ENCODE measurements around the gene WDFY2. TPM values are rescaled to one million over a fixed set of nuclear protein-coding genes. Genes with fewer than 3 reads are reported as not detected.

Gene WDFY2
- total and polyA plus RNA-seq, 4 donors: 2.5 to 24.4 (median 11.2) TPM

GRCh38 chr13:51668580-51669195, 84.4 kb downstream of the WDFY2 start:
- DNase-seq: no peak
- Histone ChIP-seq H3K9me3 (ENCODE audit: control insufficient read depth, low read length) (no peaks in the 10 kb centered on the region), H3K27me3 (ENCODE audit: control insufficient read depth in 1 of 2, insufficient read depth in 2 of 2, low read length in 1 of 2) (no peaks in the 10 kb centered on the region), H3K27ac (ENCODE audit: low read depth in 1 of 2, low read length in 2 of 2) (no peak overlapping the region), H3K4me3 (ENCODE audit: low read length in 2 of 2) (no peak overlapping the region), H3K36me3 (ENCODE audit: control insufficient read depth in 1 of 2, insufficient read depth in 2 of 2, low read length in 1 of 2) (no peaks in the 10 kb centered on the region), H3K4me1 (ENCODE audit: control insufficient read depth in 1 of 2, insufficient read depth in 2 of 2, low read length in 2 of 2) (peaks cover 4 to 7% of the 10 kb centered on the region in 2 donors)
- intact Hi-C loops (cut with DNase I): no loop called here
- 34 to 38% methylated on average over 6 of the region's 6 CpGs for WGBS, 2 donors
- ATAC-seq (ENCODE audit: low FRiP score): no peak

DNA sequence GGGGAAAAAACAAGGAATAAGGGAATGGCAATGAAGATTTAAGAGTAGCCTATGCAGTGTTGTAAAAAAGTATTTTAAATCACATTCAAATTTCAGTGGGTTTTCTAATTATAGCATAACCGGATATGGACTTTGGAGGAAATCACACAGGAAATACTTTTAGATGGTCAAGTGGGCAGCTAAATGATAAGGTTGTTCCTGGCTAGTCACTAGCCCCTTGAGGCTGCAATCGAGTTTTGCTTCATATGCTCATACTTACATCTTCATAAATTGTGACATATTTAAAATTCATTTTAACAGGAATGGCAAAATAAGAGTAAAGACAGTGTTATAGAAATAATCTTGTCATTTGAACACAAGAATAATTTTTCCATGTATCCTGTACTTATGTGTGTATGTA, 88.9 kb downstream of the WDFY2 start:
- Histone ChIP-seq H3K27me3 (ENCODE audit: control insufficient read depth in 1 of 2, insufficient read depth in 2 of 2, low read length in 1 of 2) (no peaks in the 10 kb centered on the region), H3K27ac (ENCODE audit: low read depth in 1 of 2, low read length in 2 of 2) (no peak overlapping the region), H3K4me1 (ENCODE audit: control insufficient read depth in 1 of 2, insufficient read depth in 2 of 2, low read length in 2 of 2) (peaks cover 3 to 5% of the 10 kb centered on the region in 2 donors), H3K9me3 (ENCODE audit: control insufficient read depth, low read length) (no peaks in the 10 kb centered on the region), H3K4me3 (ENCODE audit: low read length in 2 of 2) (no peak overlapping the region), H3K36me3 (ENCODE audit: control insufficient read depth in 1 of 2, insufficient read depth in 2 of 2, low read length in 1 of 2) (no peaks in the 10 kb centered on the region)
- 2% methylated on average over 2 of the region's 2 CpGs for WGBS, 2 donors
- intact Hi-C loops (cut with DNase I): loop anchor here (10.0 kb wide), 1 partner anchor 52 kb away; no protein-coding TSS in a partner anchor
- DNase-seq: no peak
- no peak for ATAC-seq (ENCODE audit: low FRiP score)

GRCh38 chr13:51674276-51674675, 90.0 kb downstream of the WDFY2 start:
- intact Hi-C loops (cut with DNase I): loop anchor here (10.0 kb wide), 1 partner anchor 51 kb away; no protein-coding TSS in a partner anchor
- no peak for DNase-seq
- Histone ChIP-seq H3K4me1 (ENCODE audit: control insufficient read depth in 1 of 2, insufficient read depth in 2 of 2, low read length in 2 of 2) (peaks cover 3 to 4% of the 10 kb centered on the region in 2 donors), H3K27me3 (ENCODE audit: control insufficient read depth in 1 of 2, insufficient read depth in 2 of 2, low read length in 1 of 2) (no peaks in the 10 kb centered on the region), H3K36me3 (ENCODE audit: control insufficient read depth in 1 of 2, insufficient read depth in 2 of 2, low read length in 1 of 2) (no peaks in the 10 kb centered on the region), H3K4me3 (ENCODE audit: low read length in 2 of 2) (no peak overlapping the region), H3K9me3 (ENCODE audit: control insufficient read depth, low read length) (no peaks in the 10 kb centered on the region), H3K27ac (ENCODE audit: low read depth in 1 of 2, low read length in 2 of 2) (no peak overlapping the region)
- no peak for ATAC-seq (ENCODE audit: low FRiP score)
- 83 to 87% methylated on average over 5 of the region's 5 CpGs for WGBS, 2 donors

DNA sequence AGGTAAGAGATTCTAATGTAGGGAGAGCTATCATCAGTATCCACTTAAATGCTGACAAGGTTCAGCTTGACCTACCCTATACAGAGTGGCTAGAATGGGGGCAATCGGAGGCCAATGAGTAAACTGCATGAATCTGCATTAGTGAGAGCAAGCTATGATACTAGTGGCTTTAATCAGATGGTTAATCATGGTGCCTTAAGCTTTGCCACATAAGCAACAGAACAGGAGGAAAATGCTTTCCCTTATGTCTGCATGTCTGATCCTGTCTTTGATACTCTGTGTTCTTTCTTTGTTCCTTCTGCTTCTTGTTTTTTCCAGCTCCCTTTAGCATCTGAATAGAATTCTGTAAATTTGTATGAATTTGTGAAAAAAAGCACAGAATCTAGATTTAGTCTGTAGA, 91.1 kb downstream of the WDFY2 start:
- Histone ChIP-seq H3K4me1 (ENCODE audit: control insufficient read depth in 1 of 2, insufficient read depth in 2 of 2, low read length in 2 of 2) (peaks cover 2 to 3% of the 10 kb centered on the region in 2 donors), H3K36me3 (ENCODE audit: control insufficient read depth in 1 of 2, insufficient read depth in 2 of 2, low read length in 1 of 2) (no peaks in the 10 kb centered on the region), H3K4me3 (ENCODE audit: low read length in 2 of 2) (no peak overlapping the region), H3K9me3 (ENCODE audit: control insufficient read depth, low read length) (no peaks in the 10 kb centered on the region), H3K27ac (ENCODE audit: low read depth in 1 of 2, low read length in 2 of 2) (no peak overlapping the region), H3K27me3 (ENCODE audit: control insufficient read depth in 1 of 2, insufficient read depth in 2 of 2, low read length in 1 of 2) (no peaks in the 10 kb centered on the region)
- 91 to 96% methylated on average over 1 of the region's 1 CpG for WGBS, 2 donors
- intact Hi-C loops (cut with DNase I): loop anchor here (10.0 kb wide), 1 partner anchor 49 kb away; no protein-coding TSS in a partner anchor
- ATAC-seq (ENCODE audit: low FRiP score) (no peak), DNase-seq (no peak)

DNA sequence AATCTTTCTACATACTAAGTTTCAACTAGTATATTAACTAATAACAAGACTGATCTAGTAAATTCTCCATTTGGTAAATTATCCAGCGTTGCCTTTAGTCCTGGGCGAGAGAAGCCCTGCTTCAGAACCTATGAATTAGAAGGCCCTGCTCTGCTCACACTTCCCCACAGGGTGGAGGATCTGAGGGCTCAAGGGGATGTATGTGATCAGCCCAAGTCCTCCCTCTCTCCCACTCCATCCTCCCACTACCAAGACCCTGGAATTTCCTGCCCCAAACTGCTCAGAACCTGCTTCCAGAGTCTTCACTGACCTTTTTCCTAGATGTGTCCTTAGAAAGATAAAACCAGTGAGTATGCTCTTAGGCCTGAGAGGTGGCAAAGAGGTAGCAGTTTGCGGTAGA, 91.6 kb downstream of the WDFY2 start:
- no peaks in the 10 kb centered on the region for H3K36me3 ChIP-seq (ENCODE audit: control insufficient read depth in 1 of 2, insufficient read depth in 2 of 2, low read length in 1 of 2)
- intact Hi-C loops (cut with DNase I): loop anchor here (10.0 kb wide), 1 partner anchor 49 kb away; no protein-coding TSS in a partner anchor
- H3K9me3 ChIP-seq (ENCODE audit: control insufficient read depth, low read length): no peaks in the 10 kb centered on the region
- WGBS, 2 donors: 97 to 100% methylated on average over 3 of the region's 3 CpGs
- no peaks in the 10 kb centered on the region for H3K27me3 ChIP-seq (ENCODE audit: control insufficient read depth in 1 of 2, insufficient read depth in 2 of 2, low read length in 1 of 2)
- ATAC-seq (ENCODE audit: low FRiP score) (no peak), DNase-seq (no peak)
- no peak overlapping the region for H3K27ac ChIP-seq (ENCODE audit: low read depth in 1 of 2, low read length in 2 of 2)
- H3K4me1 ChIP-seq (ENCODE audit: control insufficient read depth in 1 of 2, insufficient read depth in 2 of 2, low read length in 2 of 2): peaks cover 2 to 3% of the 10 kb centered on the region in 2 donors
- no peak overlapping the region for H3K4me3 ChIP-seq (ENCODE audit: low read length in 2 of 2)

DNA sequence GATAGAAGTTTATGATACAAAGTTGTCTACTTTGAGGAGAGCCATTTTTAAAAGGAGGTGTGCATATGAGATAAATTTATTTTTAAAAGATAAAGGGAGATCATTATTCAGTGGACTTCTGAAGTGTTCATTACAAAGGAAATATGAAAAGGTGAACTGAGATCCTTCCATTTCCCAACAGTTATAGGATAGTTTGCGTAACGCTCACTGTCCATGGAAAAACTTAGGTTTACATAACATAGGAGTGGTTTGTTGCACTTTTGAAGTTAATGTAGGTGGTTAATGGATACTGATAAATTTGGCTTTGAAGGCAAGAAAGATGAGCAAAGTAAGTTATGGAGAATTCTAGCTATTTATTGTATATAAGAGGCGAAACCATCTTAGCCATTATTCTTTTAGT, 92.5 kb downstream of the WDFY2 start:
- 97 to 98% methylated on average over 3 of the region's 3 CpGs for WGBS, 2 donors
- intact Hi-C loops (cut with DNase I): loop anchor here (10.0 kb wide), 1 partner anchor 48 kb away; no protein-coding TSS in a partner anchor
- H3K4me1 ChIP-seq (ENCODE audit: control insufficient read depth in 1 of 2, insufficient read depth in 2 of 2, low read length in 2 of 2): peaks cover 2 to 3% of the 10 kb centered on the region in 2 donors
- H3K36me3 ChIP-seq (ENCODE audit: control insufficient read depth in 1 of 2, insufficient read depth in 2 of 2, low read length in 1 of 2): no peaks in the 10 kb centered on the region
- H3K27me3 ChIP-seq (ENCODE audit: control insufficient read depth in 1 of 2, insufficient read depth in 2 of 2, low read length in 1 of 2): no peaks in the 10 kb centered on the region
- H3K9me3 ChIP-seq (ENCODE audit: control insufficient read depth, low read length): no peaks in the 10 kb centered on the region
- no peak overlapping the region for H3K27ac ChIP-seq (ENCODE audit: low read depth in 1 of 2, low read length in 2 of 2)
- no peak overlapping the region for H3K4me3 ChIP-seq (ENCODE audit: low read length in 2 of 2)
- ATAC-seq (ENCODE audit: low FRiP score): no peak
- no peak for DNase-seq

- Histone ChIP-seq H3K4me3 (ENCODE audit: low read length in 2 of 2) (no peak overlapping the region), H3K27me3 (ENCODE audit: control insufficient read depth in 1 of 2, insufficient read depth in 2 of 2, low read length in 1 of 2) (no peaks in the 10 kb centered on the region), H3K27ac (ENCODE audit: low read depth in 1 of 2, low read length in 2 of 2) (no peak overlapping the region), H3K4me1 (ENCODE audit: control insufficient read depth in 1 of 2, insufficient read depth in 2 of 2, low read length in 2 of 2) (peaks cover 2 to 3% of the 10 kb centered on the region in 2 donors), H3K9me3 (ENCODE audit: control insufficient read depth, low read length) (no peaks in the 10 kb centered on the region), H3K36me3 (ENCODE audit: control insufficient read depth in 1 of 2, insufficient read depth in 2 of 2, low read length in 1 of 2) (no peaks in the 10 kb centered on the region)
- ATAC-seq (ENCODE audit: low FRiP score): no peak
- DNase-seq: no peak
- intact Hi-C loops (cut with DNase I): loop anchor here (10.0 kb wide), 1 partner anchor 46 kb away; no protein-coding TSS in a partner anchor
Observed at GRCh38 chr13:51678420-51678819, 94.2 kb downstream of the WDFY2 start.

DNA sequence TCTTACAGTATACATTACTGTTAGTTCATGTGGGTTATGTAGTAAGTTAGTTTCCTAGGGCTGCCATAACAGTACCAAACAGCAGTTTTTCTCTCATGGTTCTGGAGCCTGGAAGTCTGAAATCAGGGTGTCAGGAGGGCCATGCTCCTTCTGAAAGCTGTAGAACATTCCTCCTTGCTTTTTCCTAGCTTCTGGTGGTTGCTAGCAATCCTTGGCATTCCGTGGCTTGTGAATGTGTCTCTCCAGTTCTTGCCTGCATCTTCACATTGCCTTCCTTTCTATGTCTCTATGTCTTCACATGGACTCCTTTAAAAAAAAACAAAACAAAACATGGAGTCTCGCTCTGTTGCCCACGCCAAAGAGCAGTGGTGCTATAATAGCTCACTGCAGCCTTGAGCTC, 95.4 kb downstream of the WDFY2 start:
- Histone ChIP-seq H3K27ac (ENCODE audit: low read depth in 1 of 2, low read length in 2 of 2) (no peak overlapping the region), H3K4me1 (ENCODE audit: control insufficient read depth in 1 of 2, insufficient read depth in 2 of 2, low read length in 2 of 2) (no peaks in the 10 kb centered on the region), H3K9me3 (ENCODE audit: control insufficient read depth, low read length) (no peaks in the 10 kb centered on the region), H3K27me3 (ENCODE audit: control insufficient read depth in 1 of 2, insufficient read depth in 2 of 2, low read length in 1 of 2) (no peaks in the 10 kb centered on the region), H3K4me3 (ENCODE audit: low read length in 2 of 2) (no peak overlapping the region), H3K36me3 (ENCODE audit: control insufficient read depth in 1 of 2, insufficient read depth in 2 of 2, low read length in 1 of 2) (peaks cover 0 to 3% of the 10 kb centered on the region in 2 donors)
- ATAC-seq (ENCODE audit: low FRiP score): no peak
- 95 to 98% methylated on average over 3 of the region's 3 CpGs for WGBS, 2 donors
- intact Hi-C loops (cut with DNase I): loop anchor here (10.0 kb wide), 1 partner anchor 45 kb away; no protein-coding TSS in a partner anchor
- no peak for DNase-seq

DNA sequence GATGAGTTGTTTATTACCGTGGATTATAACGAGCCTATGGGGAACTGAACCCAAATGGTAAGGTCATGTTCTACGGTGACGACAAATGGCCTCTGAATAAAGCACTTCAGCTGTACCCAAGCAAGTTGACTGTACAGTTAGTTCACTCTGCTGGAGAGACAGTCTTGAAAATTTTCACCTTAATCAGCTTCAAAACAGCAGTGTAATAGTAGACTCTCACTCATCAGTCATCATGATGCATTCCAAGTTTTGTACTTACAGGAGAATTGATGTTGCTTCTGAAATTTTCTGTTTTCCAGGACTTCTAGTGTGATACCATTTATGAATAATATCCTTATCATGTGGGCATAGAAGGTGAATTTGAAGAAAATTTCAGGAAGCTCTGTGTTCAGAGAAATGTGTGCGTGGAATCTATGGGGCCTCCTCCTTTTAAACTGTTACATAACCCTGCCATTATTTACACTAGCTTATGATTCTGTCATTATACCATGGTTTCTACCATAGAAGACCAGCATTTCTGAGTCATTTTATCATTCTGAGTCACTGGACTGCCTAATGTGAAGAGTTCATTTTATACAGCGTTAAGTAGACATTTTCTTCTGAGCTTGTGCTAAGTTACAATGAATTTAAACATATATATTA, 96.9 kb downstream of the WDFY2 start:
- Histone ChIP-seq H3K36me3 (ENCODE audit: control insufficient read depth in 1 of 2, insufficient read depth in 2 of 2, low read length in 1 of 2) (peaks cover 0 to 3% of the 10 kb centered on the region in 2 donors), H3K27me3 (ENCODE audit: control insufficient read depth in 1 of 2, insufficient read depth in 2 of 2, low read length in 1 of 2) (no peaks in the 10 kb centered on the region), H3K27ac (ENCODE audit: low read depth in 1 of 2, low read length in 2 of 2) (no peak overlapping the region), H3K4me1 (ENCODE audit: control insufficient read depth in 1 of 2, insufficient read depth in 2 of 2, low read length in 2 of 2) (no peaks in the 10 kb centered on the region), H3K9me3 (ENCODE audit: control insufficient read depth, low read length) (no peaks in the 10 kb centered on the region), H3K4me3 (ENCODE audit: low read length in 2 of 2) (no peak overlapping the region)
- ATAC-seq (ENCODE audit: low FRiP score) (no peak), DNase-seq (no peak)
- 86 to 87% methylated on average over 6 of the region's 6 CpGs for WGBS, 2 donors
- intact Hi-C loops (cut with DNase I): no loop called here
